GM21619 (cell line): ENCODE results near the gene MARCKSL1.
"Not testable (repeated sequence)": the region's sequence is repeated elsewhere in the genome, so short reads cannot be mapped to it uniquely, and the experiment has no call there.

ENCODE experiments used
- ATAC-seq: cut with Tn5 transposase; IDR thresholded peaks from one replicate; pipeline ENCODE4 v1.9.1; 2021; ENCODE audit not compliant: unreplicated experiment

The MARCKSL1 gene

GRCh38 chr1:32334274-32334861 lies 1.7 kb downstream of the MARCKSL1 start:
- ATAC-seq, result no peak

- no peak for ATAC-seq
Observed at GRCh38 chr1:32333251-32333963, 2.6 kb downstream of the MARCKSL1 start.

- ATAC-seq, result no peak
Observed at GRCh38 chr1:32332290-32333079, 3.5 kb downstream of the MARCKSL1 start.

GRCh38 chr1:32331549-32331948 lies 4.5 kb downstream of the MARCKSL1 start:
- ATAC-seq, result no peak

- ATAC-seq, result no peak
Observed at GRCh38 chr1:32330558-32331151, 5.4 kb downstream of the MARCKSL1 start.

GRCh38 chr1:32329931-32330466 lies 6.0 kb downstream of the MARCKSL1 start:
- no peak for ATAC-seq

- no peak for ATAC-seq
Observed at GRCh38 chr1:32327204-32327603, 8.8 kb downstream of the MARCKSL1 start.

- ATAC-seq, result no peak
Observed at GRCh38 chr1:32321712-32322291, 14.2 kb downstream of the MARCKSL1 start.

GRCh38 chr1:32318127-32318869 lies 17.7 kb downstream of the MARCKSL1 start:
- ATAC-seq, result no peak

- no peak for ATAC-seq
Observed at GRCh38 chr1:32316903-32317277, 19.1 kb downstream of the MARCKSL1 start.

GRCh38 chr1:32311709-32312393 lies 24.2 kb downstream of the MARCKSL1 start:
- ATAC-seq, result no peak

- ATAC-seq, result no peak
Observed at GRCh38 chr1:32309960-32310359, 26.1 kb downstream of the MARCKSL1 start.

- no peak for ATAC-seq
Observed at GRCh38 chr1:32307324-32307723, 28.7 kb downstream of the MARCKSL1 start.

- no peak for ATAC-seq
Observed at GRCh38 chr1:32305310-32305709, 30.7 kb downstream of the MARCKSL1 start.

GRCh38 chr1:32303997-32304622 lies 31.9 kb downstream of the MARCKSL1 start:
- ATAC-seq, result no peak

- no peak for ATAC-seq
Observed at GRCh38 chr1:32303358-32303757, 32.7 kb downstream of the MARCKSL1 start.

GRCh38 chr1:32299327-32299726 lies 36.7 kb downstream of the MARCKSL1 start:
- no peak for ATAC-seq

- not testable (repeated sequence) for ATAC-seq
Observed at GRCh38 chr1:32298211-32298610, 37.8 kb downstream of the MARCKSL1 start.
